ENCODE results near the gene KIAA0040. TPM values are rescaled to one million over a fixed set of nuclear protein-coding genes. Genes with fewer than 3 reads are reported as not detected.
A peak's percentile ranks its signal among the peaks of the same experiment; 100 is the strongest.

KIAA0040 gene
- total and polyA plus RNA-seq, 10 of the 15 experiments (the other 5 are each of a cell fraction or from before 2014, with no cell fraction given) = 7.6 to 47.7 (median 23.5) TPM

DNA sequence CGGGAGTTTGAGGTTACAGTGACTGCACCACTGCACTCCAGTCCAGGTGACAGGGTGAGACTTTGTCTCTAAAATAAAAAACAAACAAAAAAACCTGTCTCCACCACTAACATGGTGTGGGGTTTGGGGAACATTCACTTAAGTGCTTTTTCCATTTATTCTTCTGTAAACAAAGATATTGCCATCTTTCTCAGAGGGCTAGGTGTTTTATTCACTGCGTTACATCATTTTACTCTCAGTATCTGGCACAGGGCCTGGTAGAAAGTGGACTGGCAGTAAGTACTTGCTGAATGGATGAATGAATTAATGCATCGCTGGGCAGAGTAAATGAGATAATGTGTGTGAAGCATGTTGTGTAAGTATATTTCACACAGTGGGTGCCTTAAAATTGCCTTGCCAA, 20.1 kb downstream of the KIAA0040 start (continued):
- TF ChIP-seq, protein P1, sequence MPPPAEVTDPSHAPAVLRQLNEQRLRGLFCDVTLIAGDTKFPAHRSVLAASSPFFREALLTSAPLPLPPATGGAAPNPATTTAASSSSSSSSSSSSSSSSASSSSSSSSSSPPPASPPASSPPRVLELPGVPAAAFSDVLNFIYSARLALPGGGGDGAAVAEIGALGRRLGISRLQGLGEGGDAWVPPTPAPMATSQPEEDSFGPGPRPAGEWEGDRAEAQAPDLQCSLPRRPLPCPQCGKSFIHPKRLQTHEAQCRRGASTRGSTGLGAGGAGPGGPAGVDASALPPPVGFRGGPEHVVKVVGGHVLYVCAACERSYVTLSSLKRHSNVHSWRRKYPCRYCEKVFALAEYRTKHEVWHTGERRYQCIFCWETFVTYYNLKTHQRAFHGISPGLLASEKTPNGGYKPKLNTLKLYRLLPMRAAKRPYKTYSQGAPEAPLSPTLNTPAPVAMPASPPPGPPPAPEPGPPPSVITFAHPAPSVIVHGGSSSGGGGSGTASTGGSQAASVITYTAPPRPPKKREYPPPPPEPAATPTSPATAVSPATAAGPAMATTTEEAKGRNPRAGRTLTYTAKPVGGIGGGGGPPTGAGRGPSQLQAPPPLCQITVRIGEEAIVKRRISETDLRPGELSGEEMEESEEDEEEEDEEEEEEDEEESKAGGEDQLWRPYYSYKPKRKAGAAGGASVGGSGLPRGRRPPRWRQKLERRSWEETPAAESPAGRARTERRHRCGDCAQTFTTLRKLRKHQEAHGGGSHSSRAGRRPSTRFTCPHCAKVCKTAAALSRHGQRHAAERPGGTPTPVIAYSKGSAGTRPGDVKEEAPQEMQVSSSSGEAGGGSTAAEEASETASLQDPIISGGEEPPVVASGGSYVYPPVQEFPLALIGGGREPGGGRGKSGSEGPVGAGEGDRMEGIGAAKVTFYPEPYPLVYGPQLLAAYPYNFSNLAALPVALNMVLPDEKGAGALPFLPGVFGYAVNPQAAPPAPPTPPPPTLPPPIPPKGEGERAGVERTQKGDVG (CRISPR knock-in tag; IDR thresholded peaks at IDR 0.05) = no peak

DNA sequence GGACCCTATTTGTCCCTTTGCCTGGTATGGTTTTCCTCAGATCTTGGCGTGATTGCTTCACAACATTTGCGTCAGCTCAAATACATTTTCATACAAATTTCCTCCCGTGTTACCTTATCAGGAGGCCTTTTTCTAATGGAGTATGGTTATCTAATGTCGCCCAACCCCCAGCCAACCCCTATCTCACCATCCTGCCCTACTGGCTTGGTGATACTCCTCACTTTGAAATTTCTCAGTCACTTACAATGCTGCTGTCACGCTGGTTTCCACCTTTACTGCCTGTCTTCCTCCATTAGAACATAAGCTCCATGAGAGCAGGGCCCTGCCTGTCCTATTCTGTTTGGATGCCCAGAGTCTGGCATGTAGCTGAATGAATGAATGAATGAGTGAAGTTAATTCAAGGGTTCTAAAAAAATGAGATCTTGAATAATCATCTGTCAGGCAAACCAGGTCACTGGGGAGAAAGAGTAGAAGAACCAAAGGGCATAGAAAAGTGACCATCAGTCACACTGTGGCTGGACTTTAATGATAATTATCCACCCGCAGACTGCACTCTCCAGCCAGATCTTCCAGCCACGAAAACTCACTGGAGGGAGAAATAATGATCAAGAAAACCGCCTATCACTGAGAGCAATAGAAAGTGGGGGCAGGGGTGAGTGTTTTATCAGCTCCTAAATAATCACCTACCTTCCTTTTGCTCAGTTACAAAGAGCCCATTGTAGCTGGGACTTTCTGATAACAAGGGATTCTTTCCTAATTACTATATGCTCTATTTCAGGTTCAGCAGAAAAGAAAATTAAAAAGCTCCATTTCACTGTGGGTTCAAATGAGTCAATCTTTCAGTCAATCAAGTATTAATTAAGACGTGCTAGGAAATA, 21.3 kb downstream of the KIAA0040 start:
- ChIA-PET POLR2A (interaction anchor here (1.1 kb wide), 1 partner anchor 38 kb away, joined by 3 read pairs; no protein-coding TSS in a partner anchor), CTCF (interaction anchor here (1.0 to 6.1 kb wide), 8 partner anchors 14 to 147 kb away, joined by 3 to 39 read pairs (median 4); no protein-coding TSS in a partner anchor), RAD21 (ENCODE audit: unreplicated experiment) (interaction anchor here (0.7 to 2.0 kb wide), 6 partner anchors 9 to 147 kb away, joined by 3 to 6 read pairs (median 4); no protein-coding TSS in a partner anchor), SMC1A (ENCODE audit: uncharacterized antibody, unreplicated experiment) (interaction anchor here (0.9 to 4.2 kb wide), 9 partner anchors 12 to 175 kb away, joined by 3 to 20 read pairs (median 5); no protein-coding TSS in a partner anchor)
- in situ Hi-C loops (cut with MboI) = no loop called here
- BruUV-seq (replicated peaks) = no TSS peak
- no peaks in the 10 kb centered on the region; the same call in 2 of the 3 replicates for H3K9me3 ChIP-seq (replicated peaks; ENCODE audit: control insufficient read depth, insufficient read depth, low read length)
- no peak overlapping the region for H3K4me2 ChIP-seq (ENCODE audit: control insufficient read depth, insufficient read depth)
- H4K20me1 ChIP-seq (ENCODE audit: control insufficient read depth, insufficient read depth) = no peaks in the 10 kb centered on the region
- 96% methylated on average over 9 of the region's 9 CpGs for WGBS (ENCODE audit: insufficient coverage, insufficient replicate concordance, low lambda C conversion rate, missing lambda C conversion rate)
- peaks cover 8% of the 10 kb centered on the region; the same call in 1 of the 2 replicates for H3K4me1 ChIP-seq (ENCODE audit: control insufficient read depth, insufficient read depth, low read length)
- H2AFZ ChIP-seq (ENCODE audit: control insufficient read depth, low read depth, low read length) = no peak overlapping the region
- no peaks in the 10 kb centered on the region for H3K79me2 ChIP-seq (ENCODE audit: control insufficient read depth, insufficient read depth, low read length)
- no peaks in the 10 kb centered on the region for H3K27me3 ChIP-seq (replicated peaks in 1 of 2; ENCODE audit: control insufficient read depth in 2 of 2, insufficient read depth in 2 of 2, low read length in 1 of 2)
- ATAC-seq (no peak), FAIRE-seq (no peak), DNase-seq (ENCODE audit: low read depth, low spot score) (no peak)
- H3K27ac ChIP-seq (ENCODE audit: control insufficient read depth, insufficient read depth) = no peak overlapping the region
- peaks cover 4 to 9% of the 10 kb centered on the region in 2 experiments for H3K36me3 ChIP-seq (ENCODE audit: control insufficient read depth in 2 of 2, insufficient read depth in 2 of 2, low read length in 1 of 2)
- H3K9ac ChIP-seq (ENCODE audit: control insufficient read depth, insufficient read depth, low read length) = no peak overlapping the region
- intact Hi-C loops (cut with micrococcal nuclease; ENCODE audit: unreplicated experiment) = no loop called here
- H3K4me3 ChIP-seq = no peak overlapping the region
- TF ChIP-seq FOS (IDR thresholded peaks at IDR 0.05; ENCODE audit: borderline replicate concordance, extremely low read depth, insufficient read length) = no peak
- TF ChIP-seq, protein P2, sequence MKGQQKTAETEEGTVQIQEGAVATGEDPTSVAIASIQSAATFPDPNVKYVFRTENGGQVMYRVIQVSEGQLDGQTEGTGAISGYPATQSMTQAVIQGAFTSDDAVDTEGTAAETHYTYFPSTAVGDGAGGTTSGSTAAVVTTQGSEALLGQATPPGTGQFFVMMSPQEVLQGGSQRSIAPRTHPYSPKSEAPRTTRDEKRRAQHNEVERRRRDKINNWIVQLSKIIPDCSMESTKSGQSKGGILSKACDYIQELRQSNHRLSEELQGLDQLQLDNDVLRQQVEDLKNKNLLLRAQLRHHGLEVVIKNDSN (IDR thresholded peaks at IDR 0.05; ENCODE audit: borderline replicate concordance, extremely low read length, insufficient read depth, low read depth, low read length) = no peak
- TF ChIP-seq HDAC6 (IDR thresholded peaks at IDR 0.05; ENCODE audit: unreplicated experiment) = no peak
- TF ChIP-seq ASH2L (IDR thresholded peaks at IDR 0.05; ENCODE audit: borderline replicate concordance, low read depth) = no peak
- no peak for TF ChIP-seq CHD2 (IDR thresholded peaks at IDR 0.05; ENCODE audit: borderline replicate concordance, low read depth, low read length)
- TF ChIP-seq ZNF24 (IDR thresholded peaks at IDR 0.05) = peak; percentile 90
- TF ChIP-seq ZBTB11 (CRISPR knock-in tag; IDR thresholded peaks at IDR 0.05) = no peak
- peak; percentile 90 for TF ChIP-seq MTA2 (IDR thresholded peaks at IDR 0.05; ENCODE audit: low read depth)
